T-helper 2 cell treated with Interferon-gamma antibody and Interleukin-4, amounts not matched to agents 100 ng/mL and 5 ng/mL, for 36 hours (primary cell): ENCODE results near the gene TMEM59. TPM values are rescaled to one million over a fixed set of nuclear protein-coding genes. Genes with fewer than 3 reads are reported as not detected.
"Not testable (repeated sequence)": the region's sequence is repeated elsewhere in the genome, so short reads cannot be mapped to it uniquely, and the experiment has no call there.

Experiments used
- intact Hi-C: fragments of 100-400 bp; cut with micrococcal nuclease; formaldehyde crosslinking; loops from one replicate; pipeline ENCODE4 v1.15.1; 2023
- total RNA-seq: library from RNA; stranded (reverse); gene quantifications from 2 replicates; pipeline ENCODE4 v1.2.3, GENCODE V29; 2022

TMEM59 gene, protein sequence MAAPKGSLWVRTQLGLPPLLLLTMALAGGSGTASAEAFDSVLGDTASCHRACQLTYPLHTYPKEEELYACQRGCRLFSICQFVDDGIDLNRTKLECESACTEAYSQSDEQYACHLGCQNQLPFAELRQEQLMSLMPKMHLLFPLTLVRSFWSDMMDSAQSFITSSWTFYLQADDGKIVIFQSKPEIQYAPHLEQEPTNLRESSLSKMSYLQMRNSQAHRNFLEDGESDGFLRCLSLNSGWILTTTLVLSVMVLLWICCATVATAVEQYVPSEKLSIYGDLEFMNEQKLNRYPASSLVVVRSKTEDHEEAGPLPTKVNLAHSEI
- 148 and 154 TPM in 2 replicates for total RNA-seq

DNA sequence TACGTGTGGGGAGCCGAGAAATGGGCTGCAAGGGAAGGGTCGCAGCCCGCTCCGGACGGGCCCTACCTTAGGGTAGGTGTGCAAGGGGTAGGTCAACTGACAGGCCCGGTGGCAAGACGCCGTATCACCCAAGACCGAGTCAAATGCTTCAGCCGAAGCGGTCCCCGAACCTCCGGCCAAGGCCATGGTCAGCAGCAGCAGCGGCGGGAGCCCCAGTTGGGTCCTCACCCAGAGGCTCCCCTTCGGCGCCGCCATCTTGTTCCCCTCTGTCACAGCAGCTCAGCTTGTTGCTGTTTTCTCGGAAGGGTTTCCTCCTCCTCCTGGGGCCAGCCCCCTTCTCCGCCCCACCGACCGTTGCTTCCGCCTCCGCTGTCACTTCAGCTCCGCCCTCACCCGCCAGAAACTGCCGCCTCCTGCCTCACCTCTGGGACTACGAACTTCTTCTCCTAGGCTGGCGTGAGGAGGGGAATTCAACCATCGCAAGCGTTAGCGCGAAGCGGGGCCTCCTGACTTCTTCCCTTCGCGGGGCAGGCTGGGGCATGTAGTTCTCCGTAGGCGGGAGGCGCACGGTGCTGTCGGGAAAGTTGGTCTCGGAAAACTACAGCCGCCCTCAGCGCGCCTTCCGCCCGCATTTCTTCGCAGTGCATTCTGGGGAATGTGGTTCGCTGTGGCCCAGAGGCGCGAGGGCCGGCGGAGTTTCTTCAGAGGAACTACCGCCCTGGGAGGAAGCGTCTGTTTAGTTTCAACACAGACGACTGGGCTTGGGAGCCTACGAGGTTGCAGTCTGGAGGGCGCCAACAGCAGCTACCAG is at the start of gene TMEM59, which contains the start of gene TCEANC2:
Gene TMEM59 (minus strand): TSS at position 271 of the 811 bp plus-strand sequence. CDS start 16 bp downstream, at position 255.
Gene TCEANC2 (plus strand): TSS at position 675 of the 811 bp plus-strand sequence. CDS start 815 bp downstream, outside the sequence.
- intact Hi-C loops = loop anchor here (1.0 to 10.0 kb wide), 9 partner anchors 17 to 834 kb away; partner anchors contain the start of genes DHCR24, LRP8, LRRC42 and TTC22

GRCh38 chr1:54100500-54100899 is 47.5 kb upstream of the TMEM59 start:
- intact Hi-C loops = no loop called here

GRCh38 chr1:54099061-54099610 is 46.1 kb upstream of the TMEM59 start:
- intact Hi-C loops = no loop called here

DNA sequence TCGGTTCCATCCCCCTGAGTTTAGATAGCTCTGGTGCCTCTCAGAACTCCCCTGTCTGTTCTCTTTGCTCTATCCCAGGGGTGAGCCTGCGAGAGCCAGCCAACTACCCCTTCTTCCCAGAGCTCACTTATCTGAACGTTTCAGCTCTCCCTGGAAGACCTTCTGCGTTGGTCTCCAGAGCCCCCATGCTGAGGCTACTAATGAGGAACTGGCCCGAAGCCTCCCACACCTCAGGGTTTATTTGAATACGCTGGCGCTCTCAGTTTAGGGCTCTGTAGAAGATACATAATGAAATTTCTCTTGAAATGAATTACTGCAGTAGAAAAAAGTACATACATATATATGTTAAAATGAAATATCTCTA is 43.9 kb upstream of the TMEM59 start:
- intact Hi-C loops = no loop called here

DNA sequence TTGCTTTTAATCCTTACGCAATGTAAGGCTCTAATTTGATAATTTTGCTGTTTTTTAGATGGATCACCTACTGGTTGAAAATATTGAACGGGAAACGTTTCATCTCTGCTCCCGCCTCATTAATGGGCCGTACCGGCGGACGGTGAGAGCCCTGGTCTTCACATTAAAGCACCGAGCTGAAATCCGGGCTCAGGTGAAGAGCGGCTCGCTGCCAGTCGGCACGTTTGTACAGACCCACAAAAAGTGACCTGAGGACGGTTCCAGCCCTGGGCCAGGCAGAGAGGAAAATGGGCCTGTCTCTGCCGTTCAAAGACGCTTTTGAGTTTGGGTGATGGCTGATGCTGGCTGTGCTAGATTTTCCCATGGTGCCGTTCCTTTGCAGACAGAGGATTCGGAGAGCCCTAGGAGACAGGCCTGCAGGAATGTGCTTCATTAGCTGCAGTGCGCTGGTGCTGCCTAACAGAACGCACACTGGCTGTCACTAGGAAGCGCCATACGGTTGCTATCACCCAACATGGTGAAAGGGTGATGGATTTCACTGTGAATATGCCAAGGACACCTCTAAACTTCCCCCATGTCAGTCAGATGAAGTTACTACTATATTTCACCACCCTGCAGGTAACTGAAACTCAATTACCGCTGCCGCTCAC is 43.3 kb upstream of the TMEM59 start:
- intact Hi-C loops = no loop called here

DNA sequence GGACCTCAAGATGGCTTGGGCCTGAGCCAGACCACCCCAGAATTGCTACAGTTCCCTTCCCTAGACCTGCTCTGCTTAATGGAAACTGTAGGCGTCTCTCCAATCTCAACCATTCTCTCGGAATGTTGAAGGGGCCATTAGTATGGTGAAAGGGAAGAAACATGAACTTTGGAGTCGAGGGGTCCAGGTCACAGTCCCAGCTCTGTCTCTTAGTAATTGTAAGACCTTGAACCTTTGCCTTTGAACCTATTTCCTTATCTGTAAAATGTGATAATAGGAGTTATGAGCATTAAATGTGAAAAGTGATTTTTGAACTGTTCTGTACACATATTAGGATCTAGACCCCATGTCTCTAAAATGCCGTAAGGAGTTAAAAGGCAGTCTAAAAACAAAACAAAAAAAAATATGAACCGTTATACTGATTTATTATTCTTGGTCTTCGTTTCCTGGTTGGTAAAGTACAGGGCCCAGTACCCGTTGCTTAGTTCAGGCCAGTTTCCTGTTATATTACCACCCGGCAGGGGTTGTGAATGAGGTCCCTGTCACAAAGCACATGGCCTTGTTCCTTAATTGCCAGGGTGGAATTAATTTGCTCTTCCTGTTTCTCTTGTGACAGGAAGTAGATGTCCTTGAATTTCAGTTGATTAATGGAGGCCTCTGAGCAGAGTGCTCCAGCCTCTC is 42.7 kb upstream of the TMEM59 start:
- intact Hi-C loops = no loop called here

GRCh38 chr1:54094730-54095105 is 41.7 kb upstream of the TMEM59 start:
- intact Hi-C loops = not testable (repeated sequence)

DNA sequence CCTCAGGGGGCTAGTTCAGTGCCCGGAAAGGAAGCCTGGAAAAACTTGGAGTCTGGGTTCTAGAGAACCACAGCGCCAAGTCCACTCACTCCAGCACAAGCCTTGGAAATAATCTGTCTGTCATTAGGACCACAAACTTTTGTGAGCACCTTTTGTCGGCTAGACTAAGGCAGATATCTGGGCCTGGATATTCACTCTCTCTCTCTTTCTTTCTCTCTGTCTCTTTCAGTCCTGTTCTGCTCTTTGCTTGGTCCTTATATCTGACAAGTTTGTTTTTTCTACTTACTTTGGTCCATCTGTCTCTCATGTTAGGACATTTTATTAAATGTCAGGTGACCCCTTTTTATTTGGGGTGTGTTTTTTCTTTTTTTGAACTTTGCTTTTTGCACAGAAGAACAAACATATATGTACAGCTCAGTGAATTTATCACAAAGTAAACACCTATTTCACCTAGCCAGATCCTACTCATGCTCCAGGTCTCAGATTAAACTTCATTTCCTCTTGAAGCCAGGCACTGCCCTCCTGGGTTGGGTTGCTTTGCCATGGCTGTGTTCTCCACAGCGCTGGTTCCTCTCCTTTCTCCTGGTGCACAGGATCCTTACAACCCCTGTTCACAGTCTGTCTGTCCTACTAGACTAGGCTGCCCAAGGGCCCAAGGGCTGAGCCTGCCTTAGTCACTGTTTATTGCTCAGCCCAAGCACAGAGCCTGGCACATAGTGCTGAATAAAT is 41.2 kb upstream of the TMEM59 start:
- intact Hi-C loops = no loop called here

- intact Hi-C loops = no loop called here
Measured at GRCh38 chr1:54091666-54092065, 38.7 kb upstream of the TMEM59 start.

- intact Hi-C loops = no loop called here
Measured at GRCh38 chr1:54088385-54088784, 35.4 kb upstream of the TMEM59 start.

- intact Hi-C loops = no loop called here
Measured at GRCh38 chr1:54086754-54087153, 33.8 kb upstream of the TMEM59 start.

DNA sequence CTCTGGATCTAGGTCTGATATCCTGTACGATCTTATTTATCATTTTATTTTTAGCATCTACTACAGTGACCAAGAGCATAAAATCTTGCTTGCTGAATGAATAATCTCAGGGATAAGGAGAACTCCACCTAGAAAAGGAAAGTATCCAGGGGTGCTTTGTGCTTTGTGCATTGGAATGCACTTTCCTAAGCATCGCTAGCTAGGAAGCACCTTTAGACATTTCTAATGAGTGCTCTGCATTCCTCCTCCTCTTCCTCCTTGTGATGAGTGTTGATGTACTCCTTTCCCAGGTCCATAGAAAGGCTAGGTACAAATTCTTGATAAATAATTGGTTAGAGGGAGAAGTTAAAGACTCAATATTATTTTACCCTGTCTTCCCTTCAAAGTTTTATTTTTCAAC is 31.8 kb upstream of the TMEM59 start:
- intact Hi-C loops = loop anchor here (5.0 kb wide), 1 partner anchor 222 kb away; no protein-coding TSS in a partner anchor

DNA sequence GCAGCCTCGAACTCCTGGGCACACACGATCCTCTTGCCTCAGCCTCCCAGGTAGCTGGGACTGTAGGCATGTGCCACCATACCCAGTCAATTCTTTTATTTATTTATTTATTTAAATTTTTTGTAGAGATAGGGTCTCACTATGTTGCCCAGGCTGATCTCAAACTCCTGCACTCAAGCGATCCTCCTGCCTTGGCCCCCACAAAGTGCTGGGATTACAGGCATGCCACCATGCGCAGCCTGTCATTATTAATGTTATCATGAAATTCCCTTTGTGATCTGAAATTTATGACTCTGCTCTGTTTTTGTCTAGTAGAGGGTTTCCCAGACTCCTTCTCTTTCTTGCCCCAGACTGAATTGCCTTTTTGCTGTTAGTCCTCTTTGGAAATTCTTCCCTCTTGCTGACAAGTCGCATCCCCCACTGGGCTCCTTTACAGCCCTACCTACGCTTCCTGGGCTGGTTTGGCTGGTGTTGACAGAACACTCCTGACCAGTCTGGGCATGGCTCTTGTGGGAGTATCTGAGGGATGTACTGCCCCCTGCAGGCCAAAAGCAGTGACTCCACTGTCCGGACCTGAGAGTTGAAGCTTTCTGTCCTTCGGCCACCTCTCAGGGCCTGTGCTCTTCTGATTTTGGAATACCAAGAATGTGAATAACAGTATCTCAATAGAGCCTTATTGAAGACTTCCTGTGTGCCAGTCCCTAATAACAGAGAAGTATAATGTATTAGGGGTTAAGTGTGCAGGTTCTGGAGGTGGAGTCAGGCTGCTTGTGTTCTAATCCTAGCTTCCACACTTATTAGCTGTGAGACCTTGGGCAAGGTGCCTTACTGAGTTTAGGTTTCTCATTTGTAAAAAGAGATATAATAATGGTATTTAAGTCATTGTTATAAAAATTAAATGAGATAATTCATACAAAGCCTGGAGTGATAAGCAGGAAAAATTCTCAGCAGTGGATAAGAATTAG is 28.6 kb upstream of the TMEM59 start:
- intact Hi-C loops = loop anchor here (5.0 kb wide), 1 partner anchor 219 kb away; no protein-coding TSS in a partner anchor

DNA sequence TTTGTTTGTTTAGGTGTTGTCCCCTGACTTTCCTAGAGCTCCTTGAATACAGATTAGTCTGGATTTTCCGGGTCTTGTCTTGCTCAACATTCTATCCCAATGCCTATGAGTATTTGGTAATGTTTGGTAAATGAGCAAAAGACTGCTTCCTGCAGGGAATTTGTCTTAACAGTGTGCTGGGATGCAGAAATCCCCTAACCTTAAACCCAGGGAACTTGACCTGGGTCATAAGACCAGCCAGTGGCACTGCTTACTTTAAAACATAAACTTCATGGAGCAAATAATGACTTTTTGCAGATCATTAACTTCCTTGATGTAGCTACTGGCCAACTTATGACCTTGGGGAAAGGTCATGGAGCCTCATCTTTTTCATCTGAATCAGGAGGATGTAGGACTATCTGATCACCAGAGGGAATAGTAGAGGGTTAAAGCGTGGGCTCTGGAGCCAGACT is 27.6 kb upstream of the TMEM59 start:
- intact Hi-C loops = loop anchor here (5.0 kb wide), 1 partner anchor 218 kb away; no protein-coding TSS in a partner anchor

- intact Hi-C loops = no loop called here
Measured at GRCh38 chr1:54077359-54077758, 24.4 kb upstream of the TMEM59 start.

DNA sequence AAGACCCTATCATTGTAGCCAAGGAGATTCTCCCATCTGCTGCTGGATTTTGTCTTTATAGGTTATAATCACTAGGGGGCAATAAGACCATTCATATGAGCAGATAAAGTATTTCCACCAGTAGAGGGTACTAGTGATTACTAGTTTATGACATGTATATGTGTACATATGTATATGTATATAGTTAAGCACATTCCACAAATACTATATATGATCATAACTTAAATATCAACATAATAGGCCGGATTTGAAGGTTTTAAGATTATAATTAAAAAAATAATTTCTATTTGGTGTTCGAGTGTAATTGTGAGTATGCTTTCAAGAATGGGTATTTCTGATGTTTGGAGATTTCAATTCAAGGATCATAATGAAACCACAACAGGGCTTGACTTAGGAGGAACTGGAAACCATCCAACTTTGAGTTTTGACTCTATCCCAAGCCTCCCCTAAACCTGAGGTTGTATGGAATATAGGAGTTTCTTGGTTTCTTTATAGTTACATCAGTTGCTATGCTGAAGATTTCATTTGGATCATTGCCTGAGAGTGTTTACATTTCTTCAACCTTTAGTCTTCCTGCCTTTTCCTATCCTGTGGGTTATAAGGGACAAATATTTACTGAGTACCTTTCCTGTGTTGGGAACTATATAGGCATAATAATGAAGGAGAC is 17.3 kb upstream of the TMEM59 start:
- intact Hi-C loops = loop anchor here (1.0 to 5.0 kb wide), 4 partner anchors 17 to 740 kb away; partner anchors contain the start of genes SSBP3, TCEANC2 and TMEM59

DNA sequence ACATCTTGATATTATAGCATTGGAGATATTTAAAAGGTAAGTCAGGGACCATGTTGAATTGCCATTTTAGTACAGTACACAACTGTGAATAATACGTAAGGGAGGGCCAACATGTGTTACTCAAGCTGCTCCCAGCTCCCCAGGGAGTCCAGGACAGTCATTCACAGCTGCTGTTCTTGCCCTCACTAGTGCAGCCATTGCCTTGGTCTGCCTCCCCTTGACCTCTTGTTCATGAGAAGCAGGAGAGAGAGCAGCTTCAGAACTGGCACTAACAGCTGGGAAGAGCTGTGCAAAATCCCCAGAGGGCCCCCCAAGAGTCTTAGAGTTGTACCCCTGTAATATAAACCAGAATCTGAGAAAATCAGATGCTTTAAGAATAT is 16.8 kb upstream of the TMEM59 start:
- intact Hi-C loops = loop anchor here (1.0 to 5.0 kb wide), 4 partner anchors 16 to 741 kb away; partner anchors contain the start of genes SSBP3, TCEANC2 and TMEM59

- intact Hi-C loops = no loop called here
Measured at GRCh38 chr1:54064299-54064698, 11.3 kb upstream of the TMEM59 start.
